HG02943 (cell line): ENCODE data around the gene PCNX1.
"Not testable (repeated sequence)": the region's sequence is repeated elsewhere in the genome, so short reads cannot be mapped to it uniquely, and the experiment has no call there.

Experiments
- ATAC-seq: cut with Tn5 transposase; IDR thresholded peaks from one replicate; pipeline ENCODE4 v1.9.1; 2021; ENCODE audit warnings: mild to moderate bottlenecking, low read depth, moderate library complexity; ENCODE audit not compliant: unreplicated experiment

The PCNX1 gene

GRCh38 chr14:70907176-70907995, at the start of gene PCNX1:
Gene PCNX1 (plus strand): TSS chr14:70907459. CDS start chr14:70907851, 392 bp downstream.
- peak; percentile 72 for ATAC-seq

GRCh38 chr14:70857496-70857890, 49.8 kb upstream of the PCNX1 start:
- no peak for ATAC-seq

DNA sequence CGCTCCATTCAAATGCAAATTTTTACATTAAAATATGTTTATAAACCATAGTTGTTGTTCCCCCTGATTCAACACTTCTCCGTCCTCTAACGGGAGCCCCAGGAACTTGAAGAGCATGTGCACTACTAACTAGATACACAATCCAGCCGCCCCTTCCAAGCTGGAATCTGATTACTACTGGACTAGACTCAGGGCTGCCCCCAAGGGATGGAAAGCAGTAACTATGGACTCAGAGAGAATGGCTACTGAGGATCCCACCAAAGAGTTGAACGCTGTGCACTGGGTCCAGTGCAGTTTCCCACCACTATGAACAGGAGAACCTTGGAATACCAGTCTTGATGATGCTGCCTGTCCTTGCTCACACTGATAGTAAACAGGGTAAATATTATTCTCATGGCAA, 48.6 kb upstream of the PCNX1 start:
- ATAC-seq, result no peak

- ATAC-seq, result not testable (repeated sequence)
Measured at GRCh38 chr14:70866992-70867391, 40.3 kb upstream of the PCNX1 start.

DNA sequence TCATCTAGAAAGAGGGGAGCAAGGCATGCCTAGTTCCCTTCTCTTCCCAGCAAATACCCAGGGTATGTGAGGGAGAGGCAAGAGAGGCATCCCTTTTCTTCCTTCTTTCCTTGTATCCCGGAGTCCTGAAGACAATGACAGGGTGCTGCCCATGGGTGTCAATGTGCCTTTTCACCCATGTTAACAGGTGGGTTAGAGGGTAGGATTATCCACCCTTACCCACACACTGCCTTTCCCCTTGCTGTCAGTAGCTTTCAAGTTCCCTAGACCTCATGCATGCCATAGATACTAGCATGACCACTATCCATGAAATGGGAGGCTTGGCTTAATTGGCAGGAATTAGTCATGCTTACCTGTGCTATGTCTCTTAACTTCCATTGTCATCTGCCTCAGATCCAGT, 36.3 kb upstream of the PCNX1 start:
- ATAC-seq, result no peak

- no peak for ATAC-seq
Measured at GRCh38 chr14:70871863-70872677, 35.2 kb upstream of the PCNX1 start.

DNA sequence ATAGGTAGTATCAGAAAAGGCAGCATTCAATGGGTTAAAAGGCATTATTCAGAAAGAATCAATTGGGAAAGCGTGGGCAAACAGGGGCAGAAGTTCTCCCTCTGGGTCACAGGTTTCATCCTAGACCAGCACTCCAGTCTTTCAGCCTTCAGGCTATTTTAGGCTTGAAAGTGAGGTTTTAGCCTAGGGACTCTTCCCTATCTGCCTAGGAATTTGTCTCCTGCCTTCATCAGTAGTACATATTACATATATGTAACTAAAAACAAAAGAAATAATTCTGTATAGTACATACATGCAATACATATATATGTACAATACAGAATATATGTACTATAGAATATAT, 34.6 kb upstream of the PCNX1 start:
- no peak for ATAC-seq

GRCh38 chr14:70873627-70874026, 33.6 kb upstream of the PCNX1 start:
- no peak for ATAC-seq

- ATAC-seq, result not testable (repeated sequence)
Measured at GRCh38 chr14:70875811-70876460, 31.3 kb upstream of the PCNX1 start.

DNA sequence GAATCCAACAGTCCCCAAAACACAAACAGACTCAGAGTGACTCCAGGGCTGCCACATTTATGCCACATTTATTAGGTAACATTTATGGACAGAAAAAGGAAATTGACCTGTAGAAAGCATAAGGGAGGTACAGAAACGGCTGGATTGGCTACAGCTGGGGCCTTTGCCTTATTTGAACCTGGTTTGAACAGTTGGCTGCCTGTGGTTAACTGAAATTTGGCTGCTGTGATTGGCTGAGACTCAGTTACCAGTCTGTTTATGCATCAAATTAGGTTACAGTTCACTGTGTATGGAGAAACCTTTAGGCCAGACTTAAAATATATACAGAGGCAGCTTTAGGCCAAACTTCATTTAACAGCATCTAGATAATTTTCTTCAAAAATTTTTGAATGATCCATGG, 27.8 kb upstream of the PCNX1 start:
- ATAC-seq, result no peak

- ATAC-seq, result not testable (repeated sequence)
Measured at GRCh38 chr14:70880888-70881287, 26.4 kb upstream of the PCNX1 start.

DNA sequence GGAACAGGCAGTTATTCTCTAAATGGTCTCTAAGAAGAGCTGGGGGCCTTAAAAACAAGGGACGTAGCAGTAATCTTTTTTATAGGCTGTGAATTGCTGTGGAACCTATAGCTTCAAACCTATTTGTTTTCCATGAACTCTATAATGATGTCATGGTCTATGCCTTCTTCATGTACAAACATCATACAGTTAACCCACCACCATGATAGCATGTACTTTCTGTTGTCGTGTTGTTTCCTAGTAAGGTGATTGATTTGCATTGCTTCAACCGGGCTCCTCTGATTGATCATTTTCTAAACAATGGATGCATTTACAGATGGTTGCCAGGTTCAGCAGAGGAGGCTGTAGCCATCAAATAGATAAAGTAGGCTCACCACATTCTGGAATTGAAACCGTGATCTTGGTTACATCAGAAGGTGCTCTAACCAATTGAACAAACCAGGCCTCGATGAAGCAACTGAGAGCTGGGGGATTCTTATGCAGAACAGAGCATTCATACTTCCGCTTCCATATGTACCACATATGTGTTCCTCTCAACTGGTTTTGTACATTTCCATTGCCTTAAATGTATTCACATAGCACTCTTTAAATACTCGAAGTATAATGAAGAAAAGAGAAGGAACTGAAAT, 25.6 kb upstream of the PCNX1 start:
- peak; percentile 52 for ATAC-seq

- no peak for ATAC-seq
Measured at GRCh38 chr14:70882776-70883492, 24.3 kb upstream of the PCNX1 start.

DNA sequence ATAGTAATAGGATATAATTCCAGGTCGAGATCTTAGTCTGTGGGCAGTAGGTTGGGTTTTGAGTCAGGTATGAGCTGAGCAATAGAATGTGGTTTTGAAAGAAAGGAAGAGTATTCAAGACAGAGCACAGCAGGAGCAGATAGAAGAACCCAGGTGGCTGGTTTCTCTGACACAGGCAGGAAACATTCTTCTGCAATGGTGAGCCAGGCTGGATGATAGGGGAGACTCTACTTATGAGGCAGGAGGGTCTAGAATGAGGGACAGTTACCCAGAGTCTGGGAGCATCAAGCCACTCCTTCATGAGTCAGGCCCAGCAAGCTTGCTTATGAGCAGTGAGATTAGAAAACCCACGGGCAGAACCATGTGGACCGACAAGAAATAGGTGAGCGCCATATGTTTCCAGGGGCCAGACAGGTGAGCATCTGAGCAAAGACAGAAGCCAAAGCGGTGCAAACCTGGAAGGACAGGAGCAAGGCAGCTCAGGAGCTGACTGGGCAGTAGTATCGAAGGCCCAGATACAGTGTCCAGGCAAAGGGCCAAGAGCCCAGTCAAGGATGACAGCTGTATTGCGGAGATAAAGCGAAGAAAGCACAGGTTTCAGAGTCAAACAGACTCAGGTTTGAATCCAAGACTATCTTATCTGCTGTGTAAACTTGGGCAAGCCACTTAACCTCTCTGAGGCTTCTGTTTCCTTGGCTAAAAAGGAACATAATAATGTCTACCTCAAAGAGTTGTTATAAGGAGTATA, 22.5 kb upstream of the PCNX1 start:
- ATAC-seq, result no peak

- no peak for ATAC-seq
Measured at GRCh38 chr14:70885343-70886022, 21.8 kb upstream of the PCNX1 start.

DNA sequence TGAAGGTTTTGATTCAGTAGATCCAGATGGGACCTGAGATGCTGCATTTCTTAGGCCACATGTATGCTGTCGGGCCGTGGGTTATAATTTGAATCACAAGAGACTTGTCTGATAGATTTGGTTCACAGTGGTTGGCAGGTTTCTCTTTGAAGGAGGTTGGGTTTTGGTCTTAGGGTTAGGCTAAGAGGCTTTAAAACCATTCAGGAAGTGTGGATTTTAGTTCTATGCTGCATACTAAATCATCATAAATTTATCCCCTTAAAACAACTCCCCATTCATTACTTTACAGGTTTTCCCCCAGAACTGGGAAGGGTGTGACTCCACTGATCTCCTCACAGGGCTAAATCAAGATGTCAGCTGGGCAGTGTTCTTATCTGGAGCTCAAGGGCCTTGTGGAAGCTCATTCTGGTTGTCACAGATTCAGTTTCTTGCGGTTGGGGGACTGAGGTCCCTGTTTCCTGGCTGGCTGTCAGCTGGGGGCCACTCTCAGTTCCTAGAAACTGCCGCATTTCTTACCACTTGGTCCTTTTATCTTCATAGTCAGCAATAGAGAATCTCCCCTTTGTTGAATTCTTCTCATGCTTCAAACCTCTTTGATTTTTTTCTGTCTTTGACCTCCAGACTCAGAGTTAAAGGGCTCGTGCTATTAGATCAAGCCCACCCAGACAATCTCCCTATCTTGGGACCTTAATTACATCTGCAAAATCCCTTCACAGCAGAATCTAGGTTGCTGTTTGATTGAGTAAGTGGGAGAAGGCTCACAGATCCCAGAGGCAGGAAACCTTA, 20.6 kb upstream of the PCNX1 start:
- peak; percentile 54 for ATAC-seq

DNA sequence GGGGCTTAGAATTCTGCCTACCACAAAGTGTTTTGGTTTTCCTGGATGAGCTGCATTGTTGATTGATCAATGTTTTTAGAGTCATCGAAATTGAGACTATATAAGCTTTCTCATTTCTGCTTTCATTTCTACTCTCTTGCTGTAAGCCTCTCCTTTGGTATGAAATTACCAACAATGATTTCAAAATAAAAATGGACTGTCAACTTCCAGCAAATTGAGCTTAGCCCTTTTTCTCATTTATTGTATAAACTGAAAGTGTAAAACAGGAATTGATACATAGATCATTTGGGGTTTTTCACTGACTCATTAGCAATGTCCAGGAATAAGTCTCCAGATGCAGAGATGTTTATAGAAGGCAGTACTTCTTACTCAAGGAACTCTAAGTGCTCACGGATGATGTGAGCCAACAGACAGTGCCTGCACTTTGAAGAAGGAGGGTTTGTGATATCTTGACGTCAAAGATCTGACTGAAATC, 20.0 kb upstream of the PCNX1 start:
- ATAC-seq, result peak; percentile 43
